ENCODE measurements around the gene NHS.

Gene NHS

GRCh38 chrX:17471121-17471520 is 96.1 kb downstream of the NHS start:
- Histone ChIP-seq H3K4me3 (no peak overlapping the region), H3K27me3 (no peaks in the 10 kb centered on the region), H3K27ac (no peak overlapping the region), H3K4me1 (peaks cover 0 to 39% (median 3%) of the 10 kb centered on the region in 4 donors), H3K36me3 (no peaks in the 10 kb centered on the region), H3K9me3 (no peaks in the 10 kb centered on the region)
- intact Hi-C loops (cut with DNase I; ENCODE audit: low total_unique reads) = no loop called here
- TF ChIP-seq CTCF (IDR thresholded peaks at IDR 0.05) = no peak
- no peak for DNase-seq

- H3K27ac ChIP-seq = no peak overlapping the region
- H3K4me3 ChIP-seq = no peak overlapping the region
- H3K27me3 ChIP-seq = no peaks in the 10 kb centered on the region
- H3K9me3 ChIP-seq = no peaks in the 10 kb centered on the region
- intact Hi-C loops (cut with DNase I; ENCODE audit: low total_unique reads) = no loop called here
- peaks cover 0 to 46% (median 7%) of the 10 kb centered on the region in 4 donors for H3K4me1 ChIP-seq
- DNase-seq = no peak
- H3K36me3 ChIP-seq = no peaks in the 10 kb centered on the region
- no peak for TF ChIP-seq CTCF (IDR thresholded peaks at IDR 0.05)
Measured at GRCh38 chrX:17471861-17472260, 96.9 kb downstream of the NHS start.

GRCh38 chrX:17472424-17472823 is 97.4 kb downstream of the NHS start:
- H3K9me3 ChIP-seq = no peaks in the 10 kb centered on the region
- H3K27me3 ChIP-seq = no peaks in the 10 kb centered on the region
- no peak for TF ChIP-seq CTCF (IDR thresholded peaks at IDR 0.05)
- intact Hi-C loops (cut with DNase I; ENCODE audit: low total_unique reads) = no loop called here
- H3K4me3 ChIP-seq = no peak overlapping the region
- no peaks in the 10 kb centered on the region for H3K36me3 ChIP-seq
- peaks cover 0 to 46% (median 7%) of the 10 kb centered on the region in 4 donors for H3K4me1 ChIP-seq
- H3K27ac ChIP-seq = no peak overlapping the region
- no peak for DNase-seq

GRCh38 chrX:17473021-17473420 is 98.0 kb downstream of the NHS start:
- H3K27me3 ChIP-seq = no peaks in the 10 kb centered on the region

GRCh38 chrX:17474892-17475291 is 99.9 kb downstream of the NHS start:
- Histone ChIP-seq H3K4me1 (peaks cover 0 to 46% (median 7%) of the 10 kb centered on the region in 4 donors), H3K4me3 (no peak overlapping the region), H3K27me3 (no peaks in the 10 kb centered on the region), H3K36me3 (no peaks in the 10 kb centered on the region), H3K27ac (no peak overlapping the region), H3K9me3 (no peaks in the 10 kb centered on the region)
- no peak for TF ChIP-seq CTCF (IDR thresholded peaks at IDR 0.05)
- DNase-seq = no peak
- intact Hi-C loops (cut with DNase I; ENCODE audit: low total_unique reads) = no loop called here

More at GRCh38 chrX:17473021-17473420, 98.0 kb downstream of the NHS start:
- peaks cover 0 to 46% (median 7%) of the 10 kb centered on the region in 4 donors for H3K4me1 ChIP-seq
- no peak for TF ChIP-seq CTCF (IDR thresholded peaks at IDR 0.05)
- no peaks in the 10 kb centered on the region for H3K9me3 ChIP-seq
- intact Hi-C loops (cut with DNase I; ENCODE audit: low total_unique reads) = no loop called here
- H3K27ac ChIP-seq = no peak overlapping the region
- H3K36me3 ChIP-seq = no peaks in the 10 kb centered on the region
- no peak for DNase-seq
- H3K4me3 ChIP-seq = no peak overlapping the region
